HG03520 (cell line): ENCODE data around the gene STK24.
"Not testable (repeated sequence)": the region's sequence is repeated elsewhere in the genome, so short reads cannot be mapped to it uniquely, and the experiment has no call there.

Experiments
- ATAC-seq: cut with Tn5 transposase; IDR thresholded peaks from one replicate; pipeline ENCODE4 v1.9.1; 2021; ENCODE audit warnings: mild to moderate bottlenecking, moderate library complexity; ENCODE audit not compliant: unreplicated experiment

Gene STK24

GRCh38 chr13:98584668-98585397 is 7.9 kb upstream of the STK24 start:
- ATAC-seq: no peak

GRCh38 chr13:98582947-98583346 is 6.0 kb upstream of the STK24 start:
- no peak for ATAC-seq

- ATAC-seq: no peak
Observed at GRCh38 chr13:98581971-98582702, 5.2 kb upstream of the STK24 start.

GRCh38 chr13:98581381-98581780 is 4.5 kb upstream of the STK24 start:
- ATAC-seq: no peak

GRCh38 chr13:98580420-98580819 is 3.5 kb upstream of the STK24 start:
- ATAC-seq: no peak

- no peak for ATAC-seq
Observed at GRCh38 chr13:98577836-98578285, 954 bp upstream of the STK24 start.

GRCh38 chr13:98576200-98576945 is 534 bp downstream of the STK24 start:
- peak; percentile 39 for ATAC-seq

- no peak for ATAC-seq
Observed at GRCh38 chr13:98575904-98576199, 1.1 kb downstream of the STK24 start.

GRCh38 chr13:98575009-98575903 is 1.7 kb downstream of the STK24 start:
- no peak for ATAC-seq

- ATAC-seq: no peak
Observed at GRCh38 chr13:98571955-98572662, 4.8 kb downstream of the STK24 start.

GRCh38 chr13:98570929-98571372 is 6.0 kb downstream of the STK24 start:
- peak; percentile 82 for ATAC-seq

GRCh38 chr13:98569494-98570367 is 7.2 kb downstream of the STK24 start:
- not testable (repeated sequence) for ATAC-seq

- ATAC-seq: no peak
Observed at GRCh38 chr13:98568918-98569317, 8.0 kb downstream of the STK24 start.

- no peak for ATAC-seq
Observed at GRCh38 chr13:98567140-98567539, 9.8 kb downstream of the STK24 start.

- no peak for ATAC-seq
Observed at GRCh38 chr13:98565726-98566565, 11.0 kb downstream of the STK24 start.

- ATAC-seq: no peak
Observed at GRCh38 chr13:98564204-98564603, 12.7 kb downstream of the STK24 start.

- no peak for ATAC-seq
Observed at GRCh38 chr13:98563071-98563470, 13.8 kb downstream of the STK24 start.

- no peak for ATAC-seq
Observed at GRCh38 chr13:98559169-98559568, 17.7 kb downstream of the STK24 start.
